ENCODE measurements around the gene PTPRN2. TPM values are rescaled to one million over a fixed set of nuclear protein-coding genes. Genes with fewer than 3 reads are reported as not detected.
"Not testable (repeated sequence)": the region's sequence is repeated elsewhere in the genome, so short reads cannot be mapped to it uniquely, and the experiment has no call there.

PTPRN2 gene
- total and polyA plus RNA-seq, 2 of the 8 experiments (the other 6 are each of a cell fraction or from before 2014, with no cell fraction given), result 2.6 to 4.5 TPM

GRCh38 chr7:157910045-157910444, 677.6 kb downstream of the PTPRN2 start:
- not testable (repeated sequence) for H3K9me3 ChIP-seq (ENCODE audit: insufficient read depth in 2 of 2, low read depth in 1 of 2, low read length in 1 of 2)

More at GRCh38 chr7:157910045-157910444, 677.6 kb downstream of the PTPRN2 start:
- Histone ChIP-seq H2BK15ac (ENCODE audit: low read length) (0 out of 2 replicates have a peak overlapping the region, but pooled peaks have one; percentile 84), H2AK5ac (ENCODE audit: low read depth, low read length) (peak overlapping the region; percentile 28), H3K4me1 (replicated peaks in 1 of 4; ENCODE audit: control insufficient read depth in 3 of 4, insufficient read depth in 4 of 4, low read length in 3 of 4) (peaks cover 5 to 11% (median 7%) of the 10 kb centered on the region in 4 experiments; a peak in 6 of 7 replicates)
- H3K4me3 ChIP-seq (ENCODE audit: extremely low read depth in 1 of 4, insufficient read depth in 2 of 4, low read depth in 3 of 4, low read length in 4 of 4); H4K8ac ChIP-seq (ENCODE audit: extremely low read depth, insufficient read depth, low read length); H3K23me2 ChIP-seq (ENCODE audit: low read depth, low read length); H4K20me1 ChIP-seq (replicated peaks in 1 of 2; ENCODE audit: control insufficient read depth in 1 of 2, insufficient read depth in 2 of 2, low read length in 2 of 2); H3K27ac ChIP-seq (ENCODE audit: low read depth, low read length); H4K5ac ChIP-seq (ENCODE audit: insufficient read length, low read depth, low read length); H3K79me1 ChIP-seq (ENCODE audit: low read depth, low read length); FAIRE-seq; H3K23ac ChIP-seq (ENCODE audit: insufficient read length); H2BK5ac ChIP-seq (ENCODE audit: low read depth, low read length); DNase-seq (ENCODE audit: low read depth in 1 of 2, low spot score in 2 of 2); H3K27me3 ChIP-seq (replicated peaks in 1 of 4; ENCODE audit: control insufficient read depth in 3 of 4, extremely low read depth in 1 of 4, insufficient read depth in 3 of 4, low read length in 3 of 4); H3K79me2 ChIP-seq (ENCODE audit: control insufficient read depth in 1 of 2, insufficient read depth in 2 of 2, low read length in 2 of 2); H3K36me3 ChIP-seq (ENCODE audit: control insufficient read depth in 2 of 4, insufficient read depth in 4 of 4, low read length in 3 of 4); H2BK120ac ChIP-seq (replicated peaks; ENCODE audit: low read depth, low read length); H2AFZ ChIP-seq (ENCODE audit: low read length); H2BK12ac ChIP-seq (ENCODE audit: low read depth, low read length); H3K9ac ChIP-seq (replicated peaks in 1 of 4; ENCODE audit: extremely low read depth in 1 of 4, low read depth in 3 of 4, low read length in 3 of 4); H3K18ac ChIP-seq (ENCODE audit: extremely low read depth, low read length); H2BK20ac ChIP-seq (ENCODE audit: low read length); H4K91ac ChIP-seq (replicated peaks; ENCODE audit: insufficient read length, low read length); H3K4me2 ChIP-seq (ENCODE audit: insufficient read depth in 1 of 2, low read depth in 2 of 2, low read length in 2 of 2); POLR2A ChIA-PET (ENCODE audit: partially characterized antibody); H3K56ac ChIP-seq (replicated peaks; ENCODE audit: insufficient read length, low read depth, low read length); H3K4ac ChIP-seq (replicated peaks; ENCODE audit: insufficient read length, low read depth, low read length); H3K14ac ChIP-seq (ENCODE audit: insufficient read length): not testable (repeated sequence)
- CTCF ChIA-PET (ENCODE audit: partially characterized antibody), result interaction anchor here (1.1 kb wide), 1 partner anchor 16 kb away, joined by 3 read pairs; no protein-coding TSS in a partner anchor
- WGBS, 2 experiments (ENCODE audit: extremely low coverage in 1 of 2, insufficient coverage in 1 of 2, insufficient read length in 1 of 2, insufficient replicate concordance in 2 of 2, low coverage in 1 of 2, low lambda C conversion rate in 2 of 2, missing lambda C conversion rate in 1 of 2), result 97% methylated on average over 30 of the region's 43 CpGs; no CpG with 5 or more reads in 1 of the 2 experiments

All from H1 (cell line).